Keratinocyte (primary cell): ENCODE data around the gene AKR1B1.

Source experiments
- CTCF ChIP-seq, 3 experiments: IDR thresholded peaks in 1 of 3; conservative IDR thresholded peaks in 1 of 3; optimal IDR thresholded peaks in 1 of 3; 2 replicates in 2 of 3; 3 replicates in 1 of 3; pipeline versions ENCODE3 to v1.5.1; 2011; ENCODE audit warnings: low read length in 3 of 3, mild to moderate bottlenecking in 3 of 3, moderate library complexity in 2 of 3, control low read depth in 1 of 3, inconsistent platforms in 1 of 3; ENCODE audit not compliant: insufficient read depth in 2 of 3; ENCODE audit errors: extremely low read depth in 1 of 3
- EZH2 ChIP-seq: IDR thresholded peaks from one replicate; pipeline ENCODE4 v1.6.1; 2012; ENCODE audit warnings: inconsistent platforms, mild to moderate bottlenecking, low read length, moderate library complexity

DNA sequence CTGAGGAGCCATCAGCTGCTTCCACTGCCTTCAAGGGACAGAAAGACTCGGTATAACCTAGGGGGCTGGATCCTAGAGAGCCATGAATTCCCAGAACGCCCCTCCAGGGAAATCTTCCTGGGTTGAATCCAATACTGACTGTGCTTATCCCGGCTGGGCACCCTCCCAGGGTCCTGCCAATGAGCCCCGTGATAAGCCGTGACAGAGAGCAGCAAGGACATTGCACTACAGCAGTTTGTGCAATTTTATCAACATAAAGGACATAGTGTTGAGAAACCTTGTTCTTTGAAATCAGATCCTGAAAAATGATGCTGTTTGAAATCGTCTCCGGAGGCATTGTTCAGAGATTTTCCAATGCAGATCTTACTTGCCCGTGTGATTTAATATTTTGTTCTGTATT is 18.8 kb downstream of the AKR1B1 start:
- TF ChIP-seq CTCF (optimal IDR thresholded peaks at IDR 0.05 in 1 of 3, IDR thresholded peaks at IDR 0.05 in 1 of 3, conservative IDR thresholded peaks at IDR 0.05 in 1 of 3; ENCODE audit: extremely low read depth in 1 of 3, insufficient read depth in 2 of 3, low read length in 3 of 3) (no peak), EZH2 (no peak)
